Panc1 (cell line): Measurements from ENCODE around the gene KLHL26. TPM values are rescaled to one million over a fixed set of nuclear protein-coding genes. Genes with fewer than 3 reads are reported as not detected.

Experiments used
- ATAC-seq: fragments of 200-7000 bp; cut with Tn5 transposase; 2 replicates; pipeline ENCODE4 v1.9.1; 2020; ENCODE audit warnings: mild to moderate bottlenecking, moderate library complexity
- BruUV-seq: library from RNA; stranded (reverse); fragments of 400-500 nt; replicated peaks from 2 replicates; lab custom pipeline; 2021; lab: Mats Ljungman, UMichigan
- CTCF ChIA-PET: fragments of 300-600 bp; sonication (Branson Sonifier 250); formaldehyde crosslinking; loops from one replicate; lab custom pipeline; 2022; ENCODE audit warnings: antibody characterized with exemption; lab: Charles Lee
- POLR2A ChIA-PET: fragments of 300-600 bp; sonication (Branson Sonifier 250); formaldehyde crosslinking; loops from one replicate; lab custom pipeline; 2022; ENCODE audit warnings: antibody characterized with exemption; lab: Charles Lee
- DNase-seq: peaks from one replicate; pipeline ENCODE4 v3.0.0-alpha.2; 2010; ENCODE audit warnings: low read depth, low spot score
- H3K27ac ChIP-seq: 2 replicates; pipeline ENCODE4 v1.5.1; 2011; ENCODE audit warnings: mild to moderate bottlenecking, low read length, inconsistent platforms
- H3K27me3 ChIP-seq: fragments of 200-500 bp; sonication (Bioruptor generic); 2 replicates; pipeline ENCODE4 v1.6.0; 2014; ENCODE audit warnings: low read length, inconsistent platforms; ENCODE audit not compliant: control insufficient read depth, insufficient read depth
- H3K36me3 ChIP-seq: fragments of 200-500 bp; sonication (Bioruptor generic); 2 replicates; pipeline ENCODE4 v1.5.1; 2014; ENCODE audit warnings: inconsistent platforms, mild to moderate bottlenecking, low read length, moderate library complexity; ENCODE audit not compliant: control insufficient read depth, insufficient read depth
- H3K4me1 ChIP-seq: 2 replicates; pipeline ENCODE4 v1.5.1; 2011; ENCODE audit warnings: inconsistent platforms, mild to moderate bottlenecking, low read length, moderate library complexity; ENCODE audit not compliant: control insufficient read depth, insufficient read depth
- H3K4me3 ChIP-seq, 2 experiments: 2 replicates each; pipeline ENCODE4 v1.5.1; 2011 to 2012; ENCODE audit warnings: low read depth in 2 of 2, low read length in 2 of 2, mild to moderate bottlenecking in 2 of 2, inconsistent platforms in 1 of 2, moderate library complexity in 1 of 2
- H3K9me3 ChIP-seq: fragments of 200-500 bp; sonication (Bioruptor generic); 2 replicates; pipeline ENCODE4 v1.5.1; 2014; ENCODE audit warnings: low read depth, mild to moderate bottlenecking, inconsistent platforms, low read length, moderate library complexity; ENCODE audit not compliant: control insufficient read depth, insufficient read depth
- CTCF ChIP-seq: fragments of 450-650 bp; IDR thresholded peaks from 2 replicates; pipeline ENCODE4 v1.5.1; 2017; ENCODE audit warnings: mild to moderate bottlenecking
- POLR2AphosphoS5 ChIP-seq: IDR thresholded peaks from 2 replicates; pipeline ENCODE4 v1.6.1; 2012; ENCODE audit warnings: mild to moderate bottlenecking, low read depth, low read length, moderate library complexity
- REST ChIP-seq, 2 experiments: IDR thresholded peaks; 2 replicates each; pipeline ENCODE4 v1.6.1; 2011 to 2012; ENCODE audit warnings: low read depth in 2 of 2, control low read depth in 1 of 2, low read length in 1 of 2, mild to moderate bottlenecking in 1 of 2, moderate library complexity in 1 of 2; ENCODE audit not compliant: insufficient read depth in 1 of 2
- SIN3A ChIP-seq: IDR thresholded peaks from 2 replicates; pipeline ENCODE4 v1.6.1; 2012; ENCODE audit warnings: low read depth, mild to moderate bottlenecking, low read length, moderate library complexity, borderline replicate concordance; ENCODE audit not compliant: insufficient read depth
- TCF7L2 ChIP-seq: IDR thresholded peaks from 2 replicates; pipeline ENCODE4 v1.6.1; 2011; ENCODE audit warnings: mild to moderate bottlenecking, low read depth, low read length, inconsistent platforms
- in situ Hi-C: cut with HindIII; loops from 2 replicates; pipeline ENCODE4 v1.10.0; 2016; ENCODE audit warnings: low sequenced_read_pairs, low pct_unique_long_range_greater_than_20kb
- intact Hi-C: fragments of 100-400 bp; cut with micrococcal nuclease; formaldehyde crosslinking; loops from one replicate; pipeline ENCODE4 v1.10.0; 2022; ENCODE audit not compliant: unreplicated experiment
- total RNA-seq: library from RNA; stranded (reverse); gene quantifications from one replicate; pipeline ENCODE4 v1.2.1, GENCODE V29; 2021; ENCODE audit not compliant: unreplicated experiment

The KLHL26 gene
- total RNA-seq, 1 experiment from 2014 or later = 4.4 TPM

GRCh38 chr19:18668252-18668631 lies 31.4 kb downstream of the KLHL26 start:
- in situ Hi-C loops (no loop called here), intact Hi-C loops (no loop called here)
- Histone ChIP-seq H3K4me3 (no peak overlapping the region), H3K4me1 (no peaks in the 10 kb centered on the region), H3K27me3 (no peaks in the 10 kb centered on the region), H3K27ac (no peak overlapping the region), H3K9me3 (no peaks in the 10 kb centered on the region), H3K36me3 (no peaks in the 10 kb centered on the region)
- ChIA-PET POLR2A (no interaction called here), CTCF (no interaction called here)
- DNase-seq (no peak), ATAC-seq (no peak)
- BruUV-seq = no TSS peak
- TF ChIP-seq CTCF (no peak), SIN3A (no peak), POLR2AphosphoS5 (no peak), REST (IDR thresholded peaks at IDR 0.05; ENCODE audit: insufficient read depth in 1 of 2, low read depth in 2 of 2, low read length in 1 of 2) (no peak), TCF7L2 (no peak)

- no peak for ATAC-seq
- Histone ChIP-seq H3K4me1 (no peaks in the 10 kb centered on the region), H3K9me3 (no peaks in the 10 kb centered on the region), H3K4me3 (no peak overlapping the region), H3K27ac (no peak overlapping the region), H3K27me3 (no peaks in the 10 kb centered on the region), H3K36me3 (no peaks in the 10 kb centered on the region)
- DNase-seq = no peak
- TF ChIP-seq TCF7L2 (no peak), CTCF (no peak), REST (IDR thresholded peaks at IDR 0.05; ENCODE audit: insufficient read depth in 1 of 2, low read depth in 2 of 2, low read length in 1 of 2) (no peak), POLR2AphosphoS5 (no peak), SIN3A (no peak)
- BruUV-seq = no TSS peak
- in situ Hi-C loops = no loop called here
- intact Hi-C loops = no loop called here
- POLR2A ChIA-PET = no interaction called here
- CTCF ChIA-PET = no interaction called here
Measured at GRCh38 chr19:18668744-18669523, 32.1 kb downstream of the KLHL26 start.
